H9 (cell line): ENCODE data around the gene AKT3. TPM values are rescaled to one million over a fixed set of nuclear protein-coding genes. Genes with fewer than 3 reads are reported as not detected.

Experiments used
- DNase-seq: peaks from one replicate; pipeline ENCODE4 v3.0.0-alpha.2; 2017
- H2AFZ ChIP-seq: one replicate; pipeline ENCODE4 v1.6.1; 2013; ENCODE audit warnings: mild to moderate bottlenecking, low read length, control low read depth, moderate library complexity
- H2AK5ac ChIP-seq: 2 replicates; pipeline ENCODE4 v1.6.1; 2013; ENCODE audit warnings: low read length, control low read depth, mixed read lengths; ENCODE audit not compliant: insufficient read length
- H2BK120ac ChIP-seq: one replicate; pipeline ENCODE4 v1.6.1; 2013; ENCODE audit warnings: low read depth, mild to moderate bottlenecking, low read length, control low read depth, inconsistent platforms; ENCODE audit not compliant: poor library complexity, severe bottlenecking
- H2BK12ac ChIP-seq: 2 replicates; pipeline ENCODE4 v1.6.1; 2013; ENCODE audit warnings: low read length, control low read depth, mixed read lengths, low read depth; ENCODE audit not compliant: insufficient read length
- H2BK15ac ChIP-seq: 2 replicates; pipeline ENCODE4 v1.6.1; 2013; ENCODE audit warnings: low read depth, low read length, control low read depth
- H2BK20ac ChIP-seq: one replicate; pipeline ENCODE4 v1.6.1; 2013; ENCODE audit warnings: low read depth, mild to moderate bottlenecking, low read length, control low read depth, inconsistent platforms; ENCODE audit not compliant: poor library complexity, severe bottlenecking
- H2BK5ac ChIP-seq: 2 replicates; pipeline ENCODE4 v1.6.1; 2013; ENCODE audit warnings: low read length, control low read depth, mixed read lengths; ENCODE audit not compliant: insufficient read length
- H3K14ac ChIP-seq: 2 replicates; pipeline ENCODE4 v1.6.1; 2013; ENCODE audit warnings: low read length, control low read depth; ENCODE audit not compliant: insufficient read depth
- H3K18ac ChIP-seq: 2 replicates; pipeline ENCODE4 v1.6.1; 2013; ENCODE audit warnings: low read depth, mild to moderate bottlenecking, mixed read lengths, low read length, control low read depth; ENCODE audit not compliant: insufficient read length
- H3K23ac ChIP-seq: 2 replicates; pipeline ENCODE4 v1.6.1; 2013; ENCODE audit warnings: low read length, control low read depth, mixed read lengths, low read depth; ENCODE audit not compliant: insufficient read length
- H3K23me2 ChIP-seq: 2 replicates; pipeline ENCODE4 v1.6.1; 2013; ENCODE audit warnings: low read depth, mild to moderate bottlenecking, mixed read lengths, low read length, control low read depth; ENCODE audit not compliant: insufficient read length, poor library complexity, severe bottlenecking
- H3K27ac ChIP-seq: 2 replicates; pipeline ENCODE4 v1.5.1; 2013; ENCODE audit warnings: low read length, control low read depth, mixed read lengths, low read depth; ENCODE audit not compliant: insufficient read length
- H3K27me3 ChIP-seq: 2 replicates; pipeline ENCODE4 v1.6.1; 2013; ENCODE audit warnings: low read length, control low read depth, inconsistent platforms; ENCODE audit not compliant: insufficient read depth
- H3K4ac ChIP-seq: 2 replicates; pipeline ENCODE4 v1.6.1; 2013; ENCODE audit warnings: low read depth, mild to moderate bottlenecking, control low read depth, inconsistent platforms, low read length, moderate library complexity
- H3K4me1 ChIP-seq: 2 replicates; pipeline ENCODE4 v1.6.1; 2013; ENCODE audit warnings: low read length, control low read depth, inconsistent platforms; ENCODE audit not compliant: insufficient read depth
- H3K4me2 ChIP-seq: 2 replicates; pipeline ENCODE4 v1.6.1; 2013; ENCODE audit warnings: low read length, control low read depth, mixed read lengths; ENCODE audit not compliant: insufficient read length, insufficient read depth
- H3K56ac ChIP-seq: 2 replicates; pipeline ENCODE4 v1.6.1; 2013; ENCODE audit warnings: low read depth, mild to moderate bottlenecking, mixed read lengths, low read length, control low read depth; ENCODE audit not compliant: insufficient read length
- H3K79me1 ChIP-seq: 2 replicates; pipeline ENCODE4 v1.6.1; 2013; ENCODE audit warnings: low read depth, mild to moderate bottlenecking, moderate library complexity, low read length, control low read depth, inconsistent platforms; ENCODE audit not compliant: insufficient read depth, poor library complexity, severe bottlenecking
- H3K79me2 ChIP-seq: 2 replicates; pipeline ENCODE4 v1.6.1; 2013; ENCODE audit warnings: low read length, control low read depth, inconsistent platforms; ENCODE audit not compliant: insufficient read depth
- H3K9ac ChIP-seq: 2 replicates; pipeline ENCODE4 v1.6.1; 2013; ENCODE audit warnings: low read length, control low read depth, mixed read lengths; ENCODE audit not compliant: insufficient read length; ENCODE audit errors: extremely low read depth
- H3K9me3 ChIP-seq: one replicate; pipeline ENCODE4 v1.6.1; 2013; ENCODE audit warnings: low read depth, low read length, inconsistent platforms; ENCODE audit not compliant: control insufficient read depth
- H3T11ph ChIP-seq: one replicate; pipeline ENCODE4 v1.6.1; 2013; ENCODE audit warnings: mild to moderate bottlenecking, low read length, control low read depth, inconsistent platforms
- H4K20me1 ChIP-seq: one replicate; pipeline ENCODE4 v1.6.1; 2013; ENCODE audit not compliant: control insufficient read depth, insufficient read length, insufficient read depth
- H4K5ac ChIP-seq: 2 replicates; pipeline ENCODE4 v1.6.1; 2013; ENCODE audit warnings: low read depth, mild to moderate bottlenecking, mixed read lengths, low read length, control low read depth; ENCODE audit not compliant: insufficient read length
- H4K8ac ChIP-seq: replicated peaks from 2 replicates; pipeline ENCODE4 v1.6.1; 2013; ENCODE audit warnings: low read length, control low read depth, mixed read lengths, low read depth; ENCODE audit not compliant: insufficient read length
- H4K91ac ChIP-seq: 2 replicates; pipeline ENCODE4 v1.6.1; 2013; ENCODE audit warnings: low read depth, mild to moderate bottlenecking, moderate library complexity, mixed read lengths, low read length, control low read depth; ENCODE audit not compliant: insufficient read length
- H3K27ac Mint-ChIP-seq, 3 experiments: 2 replicates in 2 of 3; 3 replicates in 1 of 3; pipeline ENCODE4 v1.8.0; 2020 to 2021; ENCODE audit warnings: mixed read lengths in 3 of 3, mild to moderate bottlenecking in 1 of 3, moderate library complexity in 1 of 3
- H3K27me3 Mint-ChIP-seq: 2 replicates; pipeline ENCODE4 v1.8.0; 2021; ENCODE audit warnings: low read depth, mild to moderate bottlenecking, moderate library complexity, mixed read lengths
- H3K36me3 Mint-ChIP-seq, 3 experiments: 2 replicates in 2 of 3; 3 replicates in 1 of 3; pipeline ENCODE4 v1.8.0; 2020 to 2021; ENCODE audit warnings: low read depth in 3 of 3, mixed read lengths in 3 of 3; ENCODE audit not compliant: insufficient read depth in 1 of 3
- H3K4me1 Mint-ChIP-seq, 2 experiments: 2 replicates each; pipeline ENCODE4 v1.8.0; 2020; ENCODE audit warnings: mixed read lengths in 2 of 2
- H3K4me3 Mint-ChIP-seq, 2 experiments: 2 replicates in 1 of 2; 3 replicates in 1 of 2; pipeline ENCODE4 v1.8.0; 2020 to 2021; ENCODE audit warnings: mild to moderate bottlenecking in 2 of 2, mixed read lengths in 2 of 2, moderate library complexity in 1 of 2
- H3K9me3 Mint-ChIP-seq, 2 experiments: 2 replicates in 1 of 2; 3 replicates in 1 of 2; pipeline ENCODE4 v1.8.0; 2020; ENCODE audit warnings: mild to moderate bottlenecking in 2 of 2, mixed read lengths in 2 of 2, moderate library complexity in 1 of 2
- CTCF ChIP-seq: fragments of 200-600 bp; sonication (generic); conservative IDR thresholded peaks from 3 replicates; pipeline ENCODE4 v1.8.0; 2021; ENCODE audit warnings: antibody characterized with exemption, mild to moderate bottlenecking
- WGBS: extraction: QIAGEN DNeasy Blood & Tissue Kit; methylation state at CpG from one replicate; pipeline ENCODE4 v1.1.7; 2013; ENCODE audit warnings: missing lambda C conversion rate, low lambda C conversion rate, mixed read lengths; ENCODE audit not compliant: insufficient read length; ENCODE audit errors: extremely low coverage; 5-methylcytosine and 5-hydroxymethylcytosine counted together
- total RNA-seq: library from RNA; stranded (reverse); gene quantifications from 2 replicates; pipeline ENCODE4 v1.2.1, GENCODE V29; 2021

Gene AKT3
- total RNA-seq, 1 experiment from 2014 or later, result 27.8 TPM

- no peak overlapping the region for H4K91ac ChIP-seq
- H3K27me3 ChIP-seq, result no peaks in the 10 kb centered on the region
- H3K9me3 ChIP-seq, result no peaks in the 10 kb centered on the region
- no CpG with 5 or more reads among the region's 4 CpGs for WGBS
- no peak overlapping the region for H4K5ac ChIP-seq
- H3K79me1 ChIP-seq, result no peaks in the 10 kb centered on the region
- no peak for TF ChIP-seq CTCF
- H3K56ac ChIP-seq, result no peak overlapping the region
- H3K79me2 ChIP-seq, result no peaks in the 10 kb centered on the region
- H4K8ac ChIP-seq, result no peak overlapping the region
- H2AFZ ChIP-seq, result no peak overlapping the region
- no peaks in the 10 kb centered on the region; the same call in 1 of the 2 replicates for H3K4me1 ChIP-seq
- no peak overlapping the region for H2BK120ac ChIP-seq
- Mint-ChIP-seq H3K4me3 (no peak overlapping the region), H3K27ac (no peak overlapping the region), H3K27me3 (no peaks in the 10 kb centered on the region), H3K9me3 (peaks cover 3 to 4% of the 10 kb centered on the region in 2 experiments; a peak in 3 of 5 replicates), H3K36me3 (peaks cover 1 to 8% (median 4%) of the 10 kb centered on the region in 3 experiments; a peak in 4 of 7 replicates), H3K4me1 (peaks cover 4 to 6% of the 10 kb centered on the region in 2 experiments; a peak in 2 of 4 replicates)
- no peak overlapping the region for H3K27ac ChIP-seq
- H3T11ph ChIP-seq, result no peak overlapping the region
- H2BK15ac ChIP-seq, result no peak overlapping the region
- H2BK5ac ChIP-seq, result no peak overlapping the region
- H2AK5ac ChIP-seq, result no peak overlapping the region
- no peak overlapping the region for H3K9ac ChIP-seq
- H4K20me1 ChIP-seq, result no peaks in the 10 kb centered on the region
- no peak overlapping the region for H3K18ac ChIP-seq
- H3K23ac ChIP-seq, result no peak overlapping the region
- no peak overlapping the region for H3K14ac ChIP-seq
- no peak overlapping the region for H2BK12ac ChIP-seq
- no peak overlapping the region for H3K4ac ChIP-seq
- DNase-seq, result no peak
- H2BK20ac ChIP-seq, result no peak overlapping the region
- no peaks in the 10 kb centered on the region for H3K23me2 ChIP-seq
- no peak overlapping the region for H3K4me2 ChIP-seq
Measured at GRCh38 chr1:243529512-243529911, 320.5 kb downstream of the AKT3 start.
